PC-9 (cell line): ENCODE data around the gene PDE4D. TPM values are rescaled to one million over a fixed set of nuclear protein-coding genes. Genes with fewer than 3 reads are reported as not detected.
A peak's percentile ranks its signal among the peaks of the same experiment; 100 is the strongest.

Source experiments
- BruUV-seq: library from RNA; stranded (reverse); fragments of 400-500 nt; replicated peaks from 2 replicates; lab custom pipeline; 2021; lab: Mats Ljungman, UMichigan
- CTCF ChIA-PET: fragments of 300-600 bp; sonication (Branson Sonifier 250); formaldehyde crosslinking; loops from one replicate; lab custom pipeline; 2022; ENCODE audit warnings: antibody characterized with exemption; lab: Charles Lee
- POLR2A ChIA-PET: fragments of 300-600 bp; sonication (Branson Sonifier 250); formaldehyde crosslinking; loops from one replicate; lab custom pipeline; 2022; ENCODE audit warnings: antibody characterized with exemption; ENCODE audit not compliant: unreplicated experiment; lab: Charles Lee
- DNase-seq, 2 experiments: peaks; one replicate each; pipeline versions ENCODE4 v3.0.0 to v3.0.0-alpha.2; 2015 to 2022; ENCODE audit warnings: mixed read lengths in 1 of 2
- H2AFZ ChIP-seq: fragments of 200-600 bp; sonication (generic); 2 replicates; pipeline ENCODE4 v1.8.1; 2017; ENCODE audit warnings: antibody characterized with exemption
- H3F3A ChIP-seq: fragments of 200-600 bp; sonication (generic); 2 replicates; pipeline ENCODE4 v1.8.1; 2017; ENCODE audit warnings: antibody characterized with exemption, mild to moderate bottlenecking, low read depth; ENCODE audit not compliant: insufficient read depth
- H3K27ac ChIP-seq: fragments of 200-600 bp; sonication (generic); 2 replicates; pipeline ENCODE4 v1.6.1; 2016; ENCODE audit warnings: mixed run types
- H3K27me3 ChIP-seq: fragments of 200-600 bp; sonication (generic); 2 replicates; pipeline ENCODE4 v1.6.1; 2016; ENCODE audit warnings: low read depth, mixed run types; ENCODE audit not compliant: insufficient read depth
- H3K36me3 ChIP-seq: fragments of 200-600 bp; sonication (generic); 2 replicates; pipeline ENCODE4 v1.6.1; 2016; ENCODE audit warnings: low read depth, mixed run types
- H3K4me1 ChIP-seq: fragments of 200-600 bp; sonication (generic); replicated peaks from 2 replicates; pipeline ENCODE4 v1.6.1; 2016; ENCODE audit warnings: mixed run types; ENCODE audit not compliant: insufficient read depth
- H3K4me2 ChIP-seq: fragments of 200-600 bp; sonication (generic); 2 replicates; pipeline ENCODE4 v1.6.1; 2017; ENCODE audit warnings: mixed run types
- H3K4me3 ChIP-seq: fragments of 200-600 bp; sonication (generic); 2 replicates; pipeline ENCODE4 v1.6.1; 2016; ENCODE audit warnings: mixed run types
- H3K79me2 ChIP-seq: fragments of 200-600 bp; sonication (generic); 2 replicates; pipeline ENCODE4 v1.6.1; 2017; ENCODE audit warnings: low read depth, mixed run types
- H3K9me2 ChIP-seq: fragments of 200-600 bp; sonication (generic); 2 replicates; pipeline ENCODE4 v1.8.1; 2017; ENCODE audit warnings: mild to moderate bottlenecking; ENCODE audit not compliant: insufficient read depth
- H3K9me3 ChIP-seq: fragments of 200-600 bp; sonication (generic); 2 replicates; pipeline ENCODE4 v1.8.1; 2016; ENCODE audit warnings: low read depth; ENCODE audit not compliant: insufficient read depth
- H4K20me1 ChIP-seq: fragments of 200-600 bp; sonication (generic); 2 replicates; pipeline ENCODE4 v1.8.1; 2017; ENCODE audit not compliant: insufficient read depth
- CTCF ChIP-seq: fragments of 200-600 bp; sonication (generic); conservative IDR thresholded peaks from 2 replicates; pipeline ENCODE4 v1.6.1; 2017; ENCODE audit warnings: mixed run types, antibody characterized with exemption, mild to moderate bottlenecking, moderate library complexity
- EZH2 ChIP-seq: fragments of 200-600 bp; sonication (generic); IDR thresholded peaks from 2 replicates; pipeline ENCODE4 v1.8.0; 2017; ENCODE audit warnings: antibody characterized with exemption, low read depth
- intact Hi-C: fragments of 100-400 bp; cut with micrococcal nuclease; formaldehyde crosslinking; loops from one replicate; pipeline ENCODE4 v1.10.0; 2022; ENCODE audit not compliant: unreplicated experiment
- total RNA-seq: library from RNA; stranded (reverse); gene quantifications from 2 replicates; pipeline ENCODE4 v1.2.3, GENCODE V29; 2021

PDE4D gene
- total RNA-seq, 1 experiment from 2014 or later: 9.8 TPM

- Histone ChIP-seq H4K20me1 (0 out of 2 replicates have a peak, but pooled peaks cover 3% of the 10 kb centered on the region), H3K27me3 (no peaks in the 10 kb centered on the region), H3K4me3 (no peak overlapping the region), H3K9me2 (no peaks in the 10 kb centered on the region), H3K4me2 (peak overlapping the region; percentile 10), H2AFZ (no peak overlapping the region), H3K27ac (peak overlapping the region; percentile 23; the same call in 1 of the 2 replicates), H3K4me1 (peaks cover 40% of the 10 kb centered on the region), H3K9me3 (no peaks in the 10 kb centered on the region), H3K79me2 (no peaks in the 10 kb centered on the region), H3K36me3 (no peaks in the 10 kb centered on the region), H3F3A (0 out of 2 replicates have a peak, but pooled peaks cover 12% of the 10 kb centered on the region)
- no TSS peak for BruUV-seq
- TF ChIP-seq EZH2: no peak
- TF ChIP-seq CTCF: no peak
- ChIA-PET POLR2A (interaction anchor here (0.6 kb wide), 2 partner anchors 21 to 24 kb away, joined by 3 to 4 read pairs; no protein-coding TSS in a partner anchor), CTCF (no interaction called here)
- peak in 1 of 2 experiments; percentile 89 for DNase-seq
- intact Hi-C loops: no loop called here
These were observed 830.4 kb downstream of the PDE4D start for GRCh38 chr5:59062986-59063683.

- peaks cover 42% of the 10 kb centered on the region for H3K4me1 ChIP-seq
- H3K36me3 ChIP-seq: no peaks in the 10 kb centered on the region
- DNase-seq: no peak
- H3K4me2 ChIP-seq: peak overlapping the region; percentile 35
- no peak overlapping the region for H3K4me3 ChIP-seq
- no peaks in the 10 kb centered on the region for H3K9me3 ChIP-seq
- peaks cover 16% of the 10 kb centered on the region; the same call in 1 of the 2 replicates for H3F3A ChIP-seq
- no peaks in the 10 kb centered on the region for H3K79me2 ChIP-seq
- TF ChIP-seq CTCF: no peak
- TF ChIP-seq EZH2: no peak
- H3K27me3 ChIP-seq: no peaks in the 10 kb centered on the region
- H3K27ac ChIP-seq: no peak overlapping the region
- POLR2A ChIA-PET: no interaction called here
- BruUV-seq: no TSS peak
- CTCF ChIA-PET: no interaction called here
- no peaks in the 10 kb centered on the region for H3K9me2 ChIP-seq
- H4K20me1 ChIP-seq: 0 out of 2 replicates have a peak, but pooled peaks cover 3% of the 10 kb centered on the region
- H2AFZ ChIP-seq: no peak overlapping the region
- intact Hi-C loops: no loop called here
These were observed 832.1 kb downstream of the PDE4D start for GRCh38 chr5:59061377-59061776.

- H3K79me2 ChIP-seq: no peaks in the 10 kb centered on the region
- H3K27ac ChIP-seq: no peak overlapping the region
- H4K20me1 ChIP-seq: 0 out of 2 replicates have a peak, but pooled peaks cover 3% of the 10 kb centered on the region
- H3F3A ChIP-seq: peaks cover 32% of the 10 kb centered on the region; the same call in 1 of the 2 replicates
- no peaks in the 10 kb centered on the region for H3K9me3 ChIP-seq
- H2AFZ ChIP-seq: no peak overlapping the region
- CTCF ChIA-PET: interaction anchor here (0.7 kb wide), 1 partner anchor 665 kb away, joined by 5 read pairs; no protein-coding TSS in a partner anchor
- H3K4me3 ChIP-seq: no peak overlapping the region
- no peaks in the 10 kb centered on the region for H3K27me3 ChIP-seq
- POLR2A ChIA-PET: interaction anchor here (0.6 kb wide), 1 partner anchor 215 kb away, joined by 6 read pairs; no protein-coding TSS in a partner anchor
- no peak overlapping the region for H3K4me2 ChIP-seq
- no TSS peak for BruUV-seq
- H3K36me3 ChIP-seq: no peaks in the 10 kb centered on the region
- peaks cover 55% of the 10 kb centered on the region for H3K4me1 ChIP-seq
- DNase-seq: no peak
- intact Hi-C loops: no loop called here
- TF ChIP-seq EZH2 (no peak), CTCF (no peak)
- H3K9me2 ChIP-seq: no peaks in the 10 kb centered on the region
These were observed 834.4 kb downstream of the PDE4D start for GRCh38 chr5:59058969-59059687.
